ENCODE results near the gene CFAP69.
A peak's percentile ranks its signal among the peaks of the same experiment; 100 is the strongest.
"Not testable (repeated sequence)": the region's sequence is repeated elsewhere in the genome, so short reads cannot be mapped to it uniquely, and the experiment has no call there.

Gene CFAP69

DNA sequence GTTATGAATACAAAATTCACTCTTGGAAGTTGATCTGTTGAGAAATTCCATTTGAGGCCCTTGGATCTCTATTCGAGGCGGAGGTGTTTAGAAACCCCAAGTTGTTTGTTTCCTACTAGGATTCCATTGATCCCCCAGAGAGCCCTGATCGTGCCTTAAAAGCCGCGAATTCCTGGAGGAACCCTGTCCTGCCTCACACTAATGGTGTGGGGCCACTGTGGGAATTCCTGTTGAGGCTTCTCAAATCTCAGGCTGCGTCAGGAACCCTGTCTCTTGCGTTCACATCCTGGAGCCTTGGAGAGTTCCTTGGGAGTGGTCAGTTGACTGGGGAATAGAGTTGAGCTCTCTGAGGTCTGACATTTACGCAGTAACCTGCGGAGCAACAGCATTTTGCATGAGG, 1.2 kb downstream of the CFAP69 start:
- no peak overlapping the region for H3K27ac Mint-ChIP-seq
- peak overlapping the region; percentile 89 for H3K4me3 Mint-ChIP-seq
- H3K36me3 Mint-ChIP-seq, result peaks cover 5% of the 10 kb centered on the region
- H3K4me1 Mint-ChIP-seq, result peaks cover 23% of the 10 kb centered on the region
- no peak for DNase-seq (ENCODE audit: low spot score in 2 of 2)
- H3K9me3 Mint-ChIP-seq, result no peaks in the 10 kb centered on the region
- ATAC-seq, result no peak

DNA sequence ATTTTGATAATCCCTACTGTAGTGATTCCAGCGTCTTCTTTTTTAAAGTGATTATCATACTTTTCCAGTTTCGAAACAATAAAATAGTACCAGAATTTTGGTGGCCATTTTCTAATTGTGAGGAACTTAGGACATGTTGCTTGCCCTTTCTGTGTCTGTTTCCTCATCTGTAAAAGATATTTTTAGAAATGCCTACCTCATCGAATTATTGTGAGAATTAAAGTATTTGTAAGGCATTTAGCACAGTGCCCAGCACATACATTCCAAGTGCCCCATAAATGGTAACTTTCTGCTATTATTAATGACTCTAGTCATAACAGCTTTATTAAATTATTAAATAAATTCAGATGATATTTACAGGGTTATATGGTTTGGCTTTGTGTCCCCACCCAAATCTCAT, 3.7 kb downstream of the CFAP69 start:
- DNase-seq (ENCODE audit: low spot score in 2 of 2) (no peak), ATAC-seq (no peak)
- no peaks in the 10 kb centered on the region for H3K9me3 Mint-ChIP-seq
- peaks cover 5% of the 10 kb centered on the region for H3K36me3 Mint-ChIP-seq
- H3K4me1 Mint-ChIP-seq, result peaks cover 23% of the 10 kb centered on the region
- H3K27ac Mint-ChIP-seq, result no peak overlapping the region
- no peak overlapping the region for H3K4me3 Mint-ChIP-seq

DNA sequence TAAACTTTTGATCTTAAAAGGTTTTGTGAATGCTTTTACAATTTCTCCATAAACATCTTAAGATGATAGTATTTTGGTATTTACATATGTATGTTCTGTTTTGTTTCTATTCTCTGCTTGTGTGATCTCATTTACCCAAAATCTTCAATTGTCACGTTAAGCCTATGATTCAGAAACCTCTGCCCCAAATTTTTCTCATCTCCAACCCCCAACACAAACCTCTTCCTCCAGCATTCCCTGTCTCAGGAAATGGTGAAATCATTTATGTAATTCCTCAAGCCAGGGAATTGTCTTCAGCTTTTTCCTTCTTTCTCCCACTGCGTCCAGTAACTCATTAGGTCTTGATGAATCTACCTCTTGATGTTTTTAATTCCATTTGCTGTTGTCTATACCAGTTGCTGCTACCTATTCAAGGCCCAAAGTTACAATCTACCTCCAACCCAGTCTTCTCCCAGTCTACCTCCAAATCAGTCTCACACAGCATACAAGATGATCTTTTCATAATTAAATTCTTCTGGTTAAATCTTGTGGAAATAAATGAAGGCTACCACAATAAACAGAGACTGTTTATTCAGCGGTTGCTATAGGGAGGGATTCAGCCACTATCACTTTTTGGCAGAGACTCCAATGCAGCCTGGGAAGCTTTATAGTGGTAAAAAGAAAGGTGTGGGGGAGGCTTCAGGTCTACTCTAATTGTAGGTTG, 5.8 kb downstream of the CFAP69 start:
- Mint-ChIP-seq H3K4me1 (peaks cover 5% of the 10 kb centered on the region), H3K27ac (no peak overlapping the region), H3K36me3 (no peaks in the 10 kb centered on the region), H3K4me3 (no peak overlapping the region), H3K9me3 (no peaks in the 10 kb centered on the region)
- no peak for DNase-seq (ENCODE audit: low spot score in 2 of 2)
- ATAC-seq, result no peak

DNA sequence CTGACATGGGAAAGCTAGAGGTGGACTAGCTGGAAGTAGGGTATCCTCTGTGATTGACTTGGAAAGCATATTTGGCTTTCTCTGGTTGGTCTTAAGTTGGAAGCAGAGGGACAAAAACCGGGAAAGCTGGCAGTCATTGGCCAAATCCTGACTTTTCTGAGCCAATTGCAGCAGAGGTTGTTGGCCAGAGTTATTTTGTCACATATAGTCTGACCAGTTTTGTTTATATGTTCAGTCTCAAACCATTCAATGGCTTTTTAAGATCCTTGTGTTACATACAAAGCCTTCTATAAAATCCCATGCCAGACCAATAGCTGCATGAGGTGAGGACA, 6.3 kb downstream of the CFAP69 start:
- no peaks in the 10 kb centered on the region for H3K9me3 Mint-ChIP-seq
- H3K4me3 Mint-ChIP-seq, result no peak overlapping the region
- no peaks in the 10 kb centered on the region for H3K36me3 Mint-ChIP-seq
- ATAC-seq, result no peak
- no peak for DNase-seq (ENCODE audit: low spot score in 2 of 2)
- no peak overlapping the region for H3K27ac Mint-ChIP-seq
- H3K4me1 Mint-ChIP-seq, result peaks cover under 1% of the 10 kb centered on the region

- not testable (repeated sequence) for H3K27ac Mint-ChIP-seq; H3K4me3 Mint-ChIP-seq; H3K4me1 Mint-ChIP-seq; ATAC-seq; DNase-seq (ENCODE audit: low spot score in 2 of 2); H3K9me3 Mint-ChIP-seq; H3K36me3 Mint-ChIP-seq
Observed at GRCh38 chr7:90256011-90256410, 11.0 kb downstream of the CFAP69 start.

GRCh38 chr7:90256778-90257177, 11.8 kb downstream of the CFAP69 start:
- DNase-seq (ENCODE audit: low spot score in 2 of 2) (no peak), ATAC-seq (no peak)
- Mint-ChIP-seq H3K36me3 (no peaks in the 10 kb centered on the region), H3K27ac (no peak overlapping the region), H3K4me1 (no peaks in the 10 kb centered on the region), H3K4me3 (no peak overlapping the region), H3K9me3 (no peaks in the 10 kb centered on the region)

DNA sequence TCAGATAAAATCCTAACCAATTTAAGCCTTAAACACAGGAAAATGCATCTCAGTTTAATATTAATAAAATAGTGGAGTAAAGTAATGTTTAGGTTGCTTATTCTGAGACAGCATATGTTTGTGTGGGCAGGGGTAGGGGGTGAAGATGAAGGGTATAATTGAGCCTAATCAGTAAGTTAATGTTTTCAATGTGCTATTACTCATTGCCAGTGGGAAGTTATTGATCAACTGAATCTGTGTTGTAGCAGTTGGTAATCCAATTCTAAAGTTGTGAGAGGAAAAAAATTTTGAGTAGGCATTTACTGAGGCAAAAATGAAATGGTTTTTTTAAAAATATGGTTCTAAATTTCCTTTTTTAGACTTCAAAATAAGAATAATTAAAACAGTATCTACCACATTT, 16.5 kb downstream of the CFAP69 start:
- Mint-ChIP-seq H3K9me3 (no peaks in the 10 kb centered on the region), H3K36me3 (no peaks in the 10 kb centered on the region), H3K4me3 (no peak overlapping the region), H3K4me1 (no peaks in the 10 kb centered on the region), H3K27ac (no peak overlapping the region)
- DNase-seq (ENCODE audit: low spot score in 2 of 2) (no peak), ATAC-seq (no peak)

GRCh38 chr7:90262438-90262837, 17.5 kb downstream of the CFAP69 start:
- DNase-seq (ENCODE audit: low spot score in 2 of 2) (no peak), ATAC-seq (no peak)
- H3K4me3 Mint-ChIP-seq, result no peak overlapping the region
- H3K36me3 Mint-ChIP-seq, result no peaks in the 10 kb centered on the region
- no peaks in the 10 kb centered on the region for H3K9me3 Mint-ChIP-seq
- no peak overlapping the region for H3K27ac Mint-ChIP-seq
- H3K4me1 Mint-ChIP-seq, result no peaks in the 10 kb centered on the region

DNA sequence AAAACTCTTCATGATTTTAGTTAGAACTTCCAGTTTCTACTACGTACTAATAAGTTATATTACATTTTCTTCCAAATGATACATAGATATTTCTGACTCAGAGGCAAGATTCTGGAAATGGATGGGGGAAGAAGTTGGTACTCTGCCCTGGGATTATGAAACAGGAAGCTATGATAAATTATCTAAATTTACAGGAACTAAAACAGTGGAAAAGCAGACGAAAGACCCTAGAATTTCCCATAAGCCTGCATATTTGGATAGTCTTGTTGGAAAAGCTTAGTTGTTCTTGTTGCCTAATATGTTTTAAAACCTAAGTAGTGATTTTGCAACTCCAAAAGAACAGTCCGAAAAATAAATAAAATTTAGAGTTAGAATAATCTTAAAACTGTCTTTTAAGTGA, 21.8 kb downstream of the CFAP69 start:
- no peak overlapping the region for H3K4me3 Mint-ChIP-seq
- ATAC-seq, result no peak

DNA sequence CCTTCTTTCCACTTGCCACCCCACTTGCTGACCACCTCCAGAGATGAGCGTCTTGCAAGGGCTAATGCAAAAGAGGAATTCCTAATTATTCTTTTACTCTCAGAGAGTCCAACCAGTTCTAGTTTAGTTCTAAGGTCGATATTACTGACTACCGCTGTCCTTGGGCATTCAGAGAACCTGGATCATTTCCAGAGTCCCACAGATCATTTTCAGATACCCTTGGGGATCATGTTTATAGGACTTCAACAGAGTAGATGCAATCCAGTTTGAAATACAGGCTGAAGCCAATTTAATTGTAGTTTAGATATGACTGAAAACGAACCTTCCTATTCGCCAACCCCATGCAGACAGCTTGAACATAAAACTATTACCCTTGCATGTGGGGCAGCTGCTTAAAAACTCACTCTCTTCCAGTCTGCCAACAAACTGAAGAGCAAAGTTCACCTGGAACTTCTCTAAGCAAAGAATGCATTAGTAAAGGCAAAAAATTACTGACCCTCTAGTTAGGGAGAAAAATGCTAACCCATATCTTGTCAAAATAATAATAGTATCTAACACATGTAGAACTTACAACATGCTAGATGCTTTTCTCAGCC, 22.4 kb downstream of the CFAP69 start:
- no peaks in the 10 kb centered on the region for H3K9me3 Mint-ChIP-seq
- DNase-seq (ENCODE audit: low spot score in 2 of 2), result no peak
- H3K27ac Mint-ChIP-seq, result no peak overlapping the region
- no peaks in the 10 kb centered on the region for H3K4me1 Mint-ChIP-seq
- no peak for ATAC-seq
- H3K4me3 Mint-ChIP-seq, result no peak overlapping the region
- H3K36me3 Mint-ChIP-seq, result no peaks in the 10 kb centered on the region

More for the DNA sequence above, 21.8 kb downstream of the CFAP69 start:
- no peaks in the 10 kb centered on the region for H3K9me3 Mint-ChIP-seq
- no peaks in the 10 kb centered on the region for H3K4me1 Mint-ChIP-seq
- H3K36me3 Mint-ChIP-seq, result no peaks in the 10 kb centered on the region
- no peak for DNase-seq (ENCODE audit: low spot score in 2 of 2)
- H3K27ac Mint-ChIP-seq, result no peak overlapping the region

GRCh38 chr7:90269163-90269562, 24.2 kb downstream of the CFAP69 start:
- DNase-seq (ENCODE audit: low spot score in 2 of 2), result no peak
- Mint-ChIP-seq H3K36me3 (no peaks in the 10 kb centered on the region), H3K4me1 (no peaks in the 10 kb centered on the region), H3K27ac (no peak overlapping the region), H3K9me3 (no peaks in the 10 kb centered on the region), H3K4me3 (no peak overlapping the region)
- no peak for ATAC-seq

- Mint-ChIP-seq H3K36me3 (no peaks in the 10 kb centered on the region), H3K4me3 (no peak overlapping the region), H3K4me1 (no peaks in the 10 kb centered on the region), H3K27ac (no peak overlapping the region), H3K9me3 (no peaks in the 10 kb centered on the region)
- DNase-seq (ENCODE audit: low spot score in 2 of 2) (no peak), ATAC-seq (no peak)
Observed at GRCh38 chr7:90270431-90271178, 25.6 kb downstream of the CFAP69 start.

DNA sequence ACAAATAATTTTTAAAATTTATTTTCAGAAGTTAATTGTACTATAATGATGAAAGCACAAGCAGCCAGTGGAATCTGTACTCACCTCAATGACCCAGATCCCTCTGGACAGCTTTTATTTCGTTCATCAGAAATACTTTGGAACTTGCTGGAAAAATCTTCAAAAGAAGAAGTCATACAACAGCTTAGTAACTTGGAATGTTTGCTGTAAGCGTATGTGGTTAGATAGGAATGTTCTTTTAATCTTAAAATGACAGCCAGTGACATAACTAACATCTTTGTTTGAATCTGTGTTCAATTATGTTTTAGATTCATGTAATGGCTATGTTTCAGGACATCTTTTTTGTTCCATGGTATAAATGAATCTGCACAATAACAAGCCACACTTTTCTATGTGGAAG, 26.8 kb downstream of the CFAP69 start:
- H3K4me3 Mint-ChIP-seq, result no peak overlapping the region
- ATAC-seq, result no peak
- no peaks in the 10 kb centered on the region for H3K36me3 Mint-ChIP-seq
- H3K4me1 Mint-ChIP-seq, result no peaks in the 10 kb centered on the region
- no peak for DNase-seq (ENCODE audit: low spot score in 2 of 2)
- H3K27ac Mint-ChIP-seq, result no peak overlapping the region
- no peaks in the 10 kb centered on the region for H3K9me3 Mint-ChIP-seq

GRCh38 chr7:90272242-90272641, 27.3 kb downstream of the CFAP69 start:
- Mint-ChIP-seq H3K27ac (no peak overlapping the region), H3K4me3 (no peak overlapping the region), H3K36me3 (no peaks in the 10 kb centered on the region), H3K9me3 (no peaks in the 10 kb centered on the region), H3K4me1 (no peaks in the 10 kb centered on the region)
- ATAC-seq (no peak), DNase-seq (ENCODE audit: low spot score in 2 of 2) (no peak)

DNA sequence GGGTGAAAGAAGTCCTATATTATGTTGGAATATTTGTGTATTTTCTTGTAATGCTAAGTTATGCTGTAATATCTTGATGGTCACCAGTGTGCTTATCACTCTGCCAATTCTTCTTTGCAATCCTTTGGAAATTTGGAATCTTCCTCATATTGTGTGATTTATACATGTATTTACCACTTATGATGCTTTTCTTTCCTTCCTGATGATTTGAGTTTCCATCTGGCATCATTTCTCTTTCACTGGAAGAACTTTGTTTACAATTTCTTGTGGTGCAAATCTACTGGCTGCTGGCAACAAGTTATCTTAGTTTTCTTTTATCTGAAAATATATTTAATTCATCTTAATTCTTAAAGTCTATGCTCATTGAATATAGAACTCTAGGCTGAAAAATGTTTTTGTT, 29.2 kb downstream of the CFAP69 start:
- H3K36me3 Mint-ChIP-seq, result no peaks in the 10 kb centered on the region
- no peak for DNase-seq (ENCODE audit: low spot score in 2 of 2)
- no peak for ATAC-seq
- H3K4me3 Mint-ChIP-seq, result no peak overlapping the region
- H3K9me3 Mint-ChIP-seq, result no peaks in the 10 kb centered on the region
- no peak overlapping the region for H3K27ac Mint-ChIP-seq
- no peaks in the 10 kb centered on the region for H3K4me1 Mint-ChIP-seq

- Mint-ChIP-seq H3K9me3 (no peaks in the 10 kb centered on the region), H3K4me3 (no peak overlapping the region), H3K36me3 (no peaks in the 10 kb centered on the region), H3K27ac (no peak overlapping the region), H3K4me1 (no peaks in the 10 kb centered on the region)
- DNase-seq (ENCODE audit: low spot score in 2 of 2) (no peak), ATAC-seq (no peak)
Observed at GRCh38 chr7:90276033-90276728, 31.2 kb downstream of the CFAP69 start.
